Adrenal gland (tissue), 12 donors: ENCODE results near the gene DNAJB2. TPM values are rescaled to one million over a fixed set of nuclear protein-coding genes. Genes with fewer than 3 reads are reported as not detected.

Source experiments
- DNase-seq, 7 donors: peaks; one replicate each; pipeline ENCODE4 v3.0.0-alpha.2; 2019 to 2020
- H3K27ac ChIP-seq, 5 donors: fragments of 200-600 bp; sonication (generic) in 4 of 5; 1 replicate in 3 of 5; 2 replicates in 2 of 5; pipeline versions ENCODE4 v1.5.1 to v1.8.0; 2016 to 2020; ENCODE audit warnings: mild to moderate bottlenecking in 1 of 5
- H3K27me3 ChIP-seq: fragments of 200-600 bp; 2 replicates; pipeline ENCODE4 v1.8.0; 2021
- H3K36me3 ChIP-seq, 2 donors: fragments of 200-600 bp; replicated peaks in 1 of 2; 1 replicate in 1 of 2; 2 replicates in 1 of 2; pipeline versions ENCODE4 v1.5.1 to v1.8.0; 2018 to 2022
- H3K4me1 ChIP-seq, 2 donors: fragments of 200-600 bp; replicated peaks in 1 of 2; 1 replicate in 1 of 2; 2 replicates in 1 of 2; pipeline versions ENCODE4 v1.5.1 to v1.8.0; 2018 to 2021
- H3K4me3 ChIP-seq, 4 donors: fragments of 200-600 bp; sonication (generic) in 3 of 4; one replicate each; pipeline ENCODE4 v1.5.1; 2016 to 2018
- H3K9me3 ChIP-seq, 3 donors: fragments of 200-600 bp; sonication (generic) in 1 of 3; replicated peaks in 1 of 3; 1 replicate in 2 of 3; 2 replicates in 1 of 3; pipeline versions ENCODE4 v1.5.1 to v1.8.0; 2016 to 2021
- POLR2A ChIP-seq, 2 donors: fragments of 450-650 bp; IDR thresholded peaks; one replicate each; pipeline ENCODE4 v1.6.1; 2017; ENCODE audit warnings: antibody characterized with exemption in 2 of 2, mild to moderate bottlenecking in 2 of 2, moderate library complexity in 1 of 2
- WGBS, 4 donors: extraction: QIAGEN DNeasy Blood & Tissue Kit in 2 of 4; methylation state at CpG; one replicate each; pipeline versions ENCODE4 v1.1.5 to v1.1.7; 2013 to 2017; 5-methylcytosine and 5-hydroxymethylcytosine counted together
- intact Hi-C, 2 donors: fragments of 100-400 bp; cut with DNase I; formaldehyde crosslinking; loops; one replicate each; pipeline versions ENCODE4 v1.14.1 to v1.15.0; 2022 to 2023
- polyA plus RNA-seq, 3 donors: library from polyadenylated mRNA; stranded (reverse); fragments of 200-250 nt in 2 of 3; fragments of 350-450 nt in 1 of 3; fragmentation: Illumina TruSeq in 1 of 3; extraction: RNeasy Lipid Tissue Mini Kit (QIAGEN cat#74804) in 1 of 3; gene quantifications; one replicate each; pipeline ENCODE4 v1.2.3, GENCODE V29; 2013 to 2014
- total RNA-seq, 9 donors: library from RNA; depleted of rRNA in 4 of 9; stranded (reverse); fragments of >200 nt in 4 of 9; fragments of 120-200 nt in 1 of 9; fragmentation: NEBNext Ultra II Directional in 1 of 9; extraction: Animal tissue kit (Norgen Biotek cat#: 25700) in 1 of 9; gene quantifications; one replicate each; pipeline versions ENCODE4 v1.1.0 to v1.2.4, GENCODE V29; 2013 to 2023
- TF ChIP-seq, protein P1 (sequence below), 6 experiments: fragments of 450-650 bp in 4 of 6; fragments of 200-600 bp in 2 of 6; sonication (generic) in 1 of 6; IDR thresholded peaks; 1 replicate in 5 of 6; 2 replicates in 1 of 6; pipeline versions ENCODE4 v1.5.1 to v1.8.0; 2016 to 2021; ENCODE audit warnings: antibody characterized with exemption in 6 of 6, mild to moderate bottlenecking in 2 of 6, moderate library complexity in 1 of 6
- donor health status: healthy with polysubstance abuse.
- donor health status: Bipolar disorder and iron deficiency.
- donor health status: DM: yes; HTN: yes; CAD: no.
- donor health status: DM: no; HTN: no; CAD: no.
- donor health status: DM: no; HTN: no; CAD: no.
- donor health status: DM: yes; HTN: yes; CAD: no.

DNAJB2 gene
- total and polyA plus RNA-seq, 12 donors = 80.6 to 201 (median 137) TPM

DNA sequence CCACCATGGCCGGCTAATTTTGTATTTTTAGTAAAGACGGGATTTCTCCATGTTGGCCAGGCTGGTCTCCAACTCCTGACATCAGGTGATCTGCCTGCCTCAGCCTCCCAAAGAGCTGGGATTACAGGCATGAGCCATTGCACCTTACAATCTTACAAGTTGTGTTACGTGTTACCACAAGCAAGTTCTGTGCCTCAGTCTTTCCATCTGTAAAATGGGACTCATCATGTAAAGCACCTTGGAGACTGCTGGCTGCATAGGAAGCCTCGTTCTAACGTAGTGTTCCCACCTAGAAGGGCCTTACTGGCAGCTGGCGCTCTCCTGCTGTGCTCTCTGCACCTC lies 10.0 kb downstream of the DNAJB2 start:
- Histone ChIP-seq H3K4me3 (no peak overlapping the region), H3K4me1 (peaks cover 0 to 18% of the 10 kb centered on the region in 2 donors), H3K9me3 (no peaks in the 10 kb centered on the region), H3K27ac (peak overlapping the region in 3 of 5 donors; percentile 32 to 87 (median 83)), H3K27me3 (no peaks in the 10 kb centered on the region), H3K36me3 (peaks cover 0 to 15% of the 10 kb centered on the region in 2 donors)
- DNase-seq = no peak
- 55 to 68% (median 62%) methylated on average over 6 of the region's 6 CpGs for WGBS, 4 donors
- intact Hi-C loops = no loop called here
- no peak for TF ChIP-seq POLR2A (IDR thresholded peaks at IDR 0.05)
- TF ChIP-seq, protein P1, sequence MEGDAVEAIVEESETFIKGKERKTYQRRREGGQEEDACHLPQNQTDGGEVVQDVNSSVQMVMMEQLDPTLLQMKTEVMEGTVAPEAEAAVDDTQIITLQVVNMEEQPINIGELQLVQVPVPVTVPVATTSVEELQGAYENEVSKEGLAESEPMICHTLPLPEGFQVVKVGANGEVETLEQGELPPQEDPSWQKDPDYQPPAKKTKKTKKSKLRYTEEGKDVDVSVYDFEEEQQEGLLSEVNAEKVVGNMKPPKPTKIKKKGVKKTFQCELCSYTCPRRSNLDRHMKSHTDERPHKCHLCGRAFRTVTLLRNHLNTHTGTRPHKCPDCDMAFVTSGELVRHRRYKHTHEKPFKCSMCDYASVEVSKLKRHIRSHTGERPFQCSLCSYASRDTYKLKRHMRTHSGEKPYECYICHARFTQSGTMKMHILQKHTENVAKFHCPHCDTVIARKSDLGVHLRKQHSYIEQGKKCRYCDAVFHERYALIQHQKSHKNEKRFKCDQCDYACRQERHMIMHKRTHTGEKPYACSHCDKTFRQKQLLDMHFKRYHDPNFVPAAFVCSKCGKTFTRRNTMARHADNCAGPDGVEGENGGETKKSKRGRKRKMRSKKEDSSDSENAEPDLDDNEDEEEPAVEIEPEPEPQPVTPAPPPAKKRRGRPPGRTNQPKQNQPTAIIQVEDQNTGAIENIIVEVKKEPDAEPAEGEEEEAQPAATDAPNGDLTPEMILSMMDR (IDR thresholded peaks at IDR 0.05) = no peak

DNA sequence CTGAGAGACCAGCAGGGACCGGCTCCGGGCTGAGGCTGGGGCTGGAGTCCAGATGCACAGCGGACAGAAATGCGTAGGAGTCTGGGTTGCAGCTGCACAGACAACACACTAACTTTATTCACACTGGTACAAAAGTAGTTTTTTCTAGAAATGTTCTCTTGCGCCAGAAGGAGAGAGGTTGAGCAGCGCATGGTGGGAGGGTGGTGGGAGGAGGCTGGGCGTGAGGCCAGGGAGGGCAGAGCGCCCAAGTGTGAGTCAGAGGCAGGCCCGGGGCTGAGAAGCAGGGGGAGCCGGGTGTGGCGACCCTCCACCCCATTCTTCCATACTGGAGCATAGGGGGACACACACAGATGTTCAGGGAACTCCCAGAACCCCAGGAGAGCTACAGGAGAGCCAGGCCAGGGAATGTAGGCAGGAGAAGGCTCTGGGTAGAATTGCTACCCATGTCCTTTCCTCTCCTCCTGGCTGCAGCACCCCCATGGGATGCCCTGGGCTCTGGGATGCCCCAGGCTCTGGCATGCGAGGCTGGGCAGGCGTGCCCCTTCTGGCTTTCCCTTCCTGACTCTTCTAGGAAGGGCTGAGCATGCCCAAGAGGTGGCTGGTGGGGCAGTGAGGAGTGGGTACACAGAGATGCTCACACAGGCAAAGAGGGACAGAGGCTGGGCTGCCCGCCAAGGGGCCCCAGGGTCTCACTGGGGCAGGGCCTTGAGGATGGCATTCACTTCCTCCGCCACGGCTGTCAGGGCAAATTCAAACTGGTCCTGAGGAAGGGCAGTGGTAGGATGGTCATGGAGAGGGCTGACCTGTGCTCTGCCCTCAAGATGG lies 10.6 kb downstream of the DNAJB2 start:
- H3K4me3 ChIP-seq = no peak overlapping the region
- WGBS, 4 donors = 14 to 29% (median 26%) methylated on average over 14 to 16 of the region's 16 CpGs
- no peaks in the 10 kb centered on the region for H3K9me3 ChIP-seq
- peak; percentile 82 to 88 (median 85) for DNase-seq
- peaks cover 0 to 9% of the 10 kb centered on the region in 2 donors for H3K36me3 ChIP-seq
- TF ChIP-seq, protein P1 (IDR thresholded peaks at IDR 0.05) = no peak
- peak in 1 of 2 donors; percentile 33 for TF ChIP-seq POLR2A (IDR thresholded peaks at IDR 0.05)
- H3K4me1 ChIP-seq = peaks cover 0 to 18% of the 10 kb centered on the region in 2 donors
- H3K27ac ChIP-seq = peak overlapping the region in 3 of 5 donors; percentile 32 to 87 (median 83)
- no peaks in the 10 kb centered on the region for H3K27me3 ChIP-seq
- intact Hi-C loops = loop anchor here (2.0 to 10.0 kb wide), 2 partner anchors 45 to 133 kb away; partner anchors contain the start of genes GLB1L (in 2 of the 2) and STK16 (in 2 of the 2)

DNA sequence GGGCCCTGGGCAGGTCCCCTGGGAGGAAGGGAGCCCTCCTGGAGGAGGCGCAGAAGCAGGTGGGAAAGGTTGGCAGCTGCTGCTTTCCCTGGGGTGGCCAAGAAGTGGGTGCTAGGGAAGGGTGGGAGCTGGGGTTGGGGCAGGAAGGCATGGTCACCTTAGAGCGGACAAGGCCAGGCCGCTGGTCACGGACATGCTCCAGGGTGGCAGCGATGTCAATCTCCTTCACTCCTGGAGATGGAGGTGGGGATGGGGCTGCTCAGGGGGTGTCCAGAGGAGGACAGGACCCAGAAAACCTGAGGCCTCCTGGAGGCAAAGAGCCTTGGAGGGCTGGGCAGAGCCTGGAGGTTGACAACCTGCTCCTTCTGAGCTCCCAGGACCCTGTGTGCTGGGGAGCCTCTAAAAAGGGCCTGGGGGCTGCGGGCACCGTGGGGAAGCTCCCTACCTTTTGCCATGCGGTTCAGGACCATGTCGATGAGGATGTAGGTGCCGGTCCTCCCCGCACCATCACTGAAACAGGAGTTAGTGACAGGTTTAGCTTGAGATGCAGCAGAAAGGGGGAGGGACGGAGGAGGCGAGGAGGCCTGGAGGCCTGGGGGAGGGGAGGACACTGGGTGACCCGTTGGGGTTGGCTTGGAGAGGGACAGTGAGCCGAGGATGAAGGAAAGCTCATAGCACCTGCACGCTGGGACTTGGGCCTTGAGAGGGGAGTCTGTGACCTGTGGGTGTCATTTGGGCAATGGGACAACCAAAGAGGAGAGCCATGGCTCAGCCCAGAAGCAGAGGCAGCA lies 11.4 kb downstream of the DNAJB2 start:
- Histone ChIP-seq H3K36me3 (peaks cover 0 to 3% of the 10 kb centered on the region in 2 donors), H3K27ac (no peak overlapping the region), H3K9me3 (no peaks in the 10 kb centered on the region), H3K4me1 (peaks cover 0 to 15% of the 10 kb centered on the region in 2 donors), H3K27me3 (no peaks in the 10 kb centered on the region), H3K4me3 (no peak overlapping the region)
- TF ChIP-seq, protein P1 (IDR thresholded peaks at IDR 0.05) = no peak
- no peak for TF ChIP-seq POLR2A (IDR thresholded peaks at IDR 0.05)
- intact Hi-C loops = loop anchor here (2.0 to 10.0 kb wide), 2 partner anchors 46 to 134 kb away; partner anchors contain the start of genes GLB1L (in 2 of the 2) and STK16 (in 2 of the 2)
- WGBS, 4 donors = 83 to 89% (median 87%) methylated on average over 15 to 16 of the region's 16 CpGs
- DNase-seq = no peak

DNA sequence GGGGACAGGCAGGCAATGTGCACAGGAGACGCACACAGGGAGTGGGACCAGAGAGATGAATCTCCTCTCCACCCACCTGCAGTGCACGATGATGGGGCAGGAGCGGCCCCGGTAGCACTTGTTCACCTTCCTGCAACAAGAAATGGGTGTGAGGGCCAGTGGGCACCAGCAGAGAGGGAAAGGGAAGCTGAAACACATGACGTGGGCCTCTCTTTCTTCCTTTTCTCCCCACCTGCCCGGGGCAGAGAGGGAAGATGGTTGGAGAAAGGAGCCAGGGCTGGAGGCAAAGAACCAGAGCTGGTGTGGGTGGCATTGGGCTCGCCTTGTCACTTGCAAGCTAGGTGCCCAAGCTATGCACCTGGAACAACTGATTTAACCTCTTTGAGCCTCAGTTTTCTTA lies 12.2 kb downstream of the DNAJB2 start:
- peaks cover 0 to 13% of the 10 kb centered on the region in 2 donors for H3K4me1 ChIP-seq
- peak in 2 of 7 donors; percentile 18 to 36 for DNase-seq
- TF ChIP-seq, protein P1 (IDR thresholded peaks at IDR 0.05) = no peak
- TF ChIP-seq POLR2A (IDR thresholded peaks at IDR 0.05) = no peak
- no peak overlapping the region for H3K27ac ChIP-seq
- H3K36me3 ChIP-seq = no peaks in the 10 kb centered on the region
- no peaks in the 10 kb centered on the region for H3K9me3 ChIP-seq
- WGBS, 4 donors = 81 to 90% (median 84%) methylated on average over 7 of the region's 7 CpGs
- H3K4me3 ChIP-seq = no peak overlapping the region
- H3K27me3 ChIP-seq = no peaks in the 10 kb centered on the region
- intact Hi-C loops = loop anchor here (2.0 to 10.0 kb wide), 2 partner anchors 47 to 135 kb away; partner anchors contain the start of genes GLB1L (in 2 of the 2) and STK16 (in 2 of the 2)
